Measurements from ENCODE around the gene WNT5B. TPM values are rescaled to one million over a fixed set of nuclear protein-coding genes. Genes with fewer than 3 reads are reported as not detected.
A peak's percentile ranks its signal among the peaks of the same experiment; 100 is the strongest.

WNT5B gene
- polyA plus RNA-seq, 1 donor (not counting 4 experiments of a cell fraction or from before 2014, with no cell fraction given), result 12.3 TPM

- H4K20me1 ChIP-seq (ENCODE audit: control insufficient read depth, extremely low read depth, insufficient read depth, low read length), result no peaks in the 10 kb centered on the region
- peak; percentile 44 for FAIRE-seq
Observed at GRCh38 chr12:1634149-1634548, 5.1 kb downstream of the WNT5B start.

GRCh38 chr12:1634590-1635191 lies 5.7 kb downstream of the WNT5B start:
- Histone ChIP-seq H3K9me3 (ENCODE audit: control insufficient read depth, low read depth, low read length) (no peaks in the 10 kb centered on the region), H3K36me3 (ENCODE audit: control insufficient read depth in 2 of 2, extremely low read depth in 1 of 2, insufficient read depth in 2 of 2, low read length in 2 of 2) (peaks cover 1 to 2% of the 10 kb centered on the region in 2 experiments), H3K4me2 (ENCODE audit: control insufficient read depth, extremely low read depth, insufficient read depth, low read depth, low read length) (no peak overlapping the region), H3K79me2 (ENCODE audit: control insufficient read depth, insufficient read depth, low read length) (no peaks in the 10 kb centered on the region), H3K4me3 (ENCODE audit: control insufficient read depth in 2 of 3, extremely low read depth in 1 of 3, insufficient read depth in 2 of 3, low read depth in 1 of 3, low read length in 3 of 3) (no peak overlapping the region), H3K27ac (ENCODE audit: control insufficient read depth, insufficient read depth, low read length) (no peak overlapping the region), H4K20me1 (ENCODE audit: control insufficient read depth, extremely low read depth, insufficient read depth, low read length) (no peaks in the 10 kb centered on the region), H3K9ac (ENCODE audit: control insufficient read depth, extremely low read depth, insufficient read depth, low read length) (no peak overlapping the region), H2AFZ (ENCODE audit: control insufficient read depth, low read length) (no peak overlapping the region), H3K27me3 (ENCODE audit: control insufficient read depth, extremely low read depth, insufficient read depth, low read length) (peaks cover 13% of the 10 kb centered on the region), H3K9me1 (ENCODE audit: control insufficient read depth, extremely low read depth, insufficient read depth, low read length) (no peaks in the 10 kb centered on the region), H3K4me1 (ENCODE audit: control insufficient read depth, extremely low read depth, insufficient read depth, low read length) (no peaks in the 10 kb centered on the region)
- DNase-seq (ENCODE audit: low read depth, low spot score), result no peak
- dilution Hi-C loops (cut with MboI; ENCODE audit: extremely low pct_ligation_motif_present, low sequenced_read_pairs), result no loop called here
- FAIRE-seq, result peak; percentile 72
- peak; percentile 84 to 92 (median 91) for TF ChIP-seq CTCF (optimal IDR thresholded peaks at IDR 0.05 in 1 of 3, IDR thresholded peaks at IDR 0.05 in 1 of 3, conservative IDR thresholded peaks at IDR 0.05 in 1 of 3; ENCODE audit: extremely low read depth in 1 of 3, insufficient read depth in 2 of 3, low read length in 3 of 3)
- TF ChIP-seq EZH2 (IDR thresholded peaks at IDR 0.05; ENCODE audit: low read length), result no peak

More at GRCh38 chr12:1634149-1634548, 5.1 kb downstream of the WNT5B start:
- peaks cover 18% of the 10 kb centered on the region for H3K27me3 ChIP-seq (ENCODE audit: control insufficient read depth, extremely low read depth, insufficient read depth, low read length)
- H3K4me3 ChIP-seq (ENCODE audit: control insufficient read depth in 2 of 3, extremely low read depth in 1 of 3, insufficient read depth in 2 of 3, low read depth in 1 of 3, low read length in 3 of 3), result no peak overlapping the region
- no peak overlapping the region for H3K9ac ChIP-seq (ENCODE audit: control insufficient read depth, extremely low read depth, insufficient read depth, low read length)
- H3K9me1 ChIP-seq (ENCODE audit: control insufficient read depth, extremely low read depth, insufficient read depth, low read length), result no peaks in the 10 kb centered on the region
- no peaks in the 10 kb centered on the region for H3K79me2 ChIP-seq (ENCODE audit: control insufficient read depth, insufficient read depth, low read length)
- H3K9me3 ChIP-seq (ENCODE audit: control insufficient read depth, low read depth, low read length), result no peaks in the 10 kb centered on the region
- DNase-seq (ENCODE audit: low read depth, low spot score), result no peak
- H2AFZ ChIP-seq (ENCODE audit: control insufficient read depth, low read length), result no peak overlapping the region
- dilution Hi-C loops (cut with MboI; ENCODE audit: extremely low pct_ligation_motif_present, low sequenced_read_pairs), result no loop called here
- TF ChIP-seq CTCF (optimal IDR thresholded peaks at IDR 0.05 in 1 of 3, IDR thresholded peaks at IDR 0.05 in 1 of 3, conservative IDR thresholded peaks at IDR 0.05 in 1 of 3; ENCODE audit: extremely low read depth in 1 of 3, insufficient read depth in 2 of 3, low read length in 3 of 3) (no peak), EZH2 (IDR thresholded peaks at IDR 0.05; ENCODE audit: low read length) (no peak)
- peaks cover 1 to 2% of the 10 kb centered on the region in 2 experiments for H3K36me3 ChIP-seq (ENCODE audit: control insufficient read depth in 2 of 2, extremely low read depth in 1 of 2, insufficient read depth in 2 of 2, low read length in 2 of 2)
- no peak overlapping the region for H3K4me2 ChIP-seq (ENCODE audit: control insufficient read depth, extremely low read depth, insufficient read depth, low read depth, low read length)
- no peaks in the 10 kb centered on the region for H3K4me1 ChIP-seq (ENCODE audit: control insufficient read depth, extremely low read depth, insufficient read depth, low read length)
- no peak overlapping the region for H3K27ac ChIP-seq (ENCODE audit: control insufficient read depth, insufficient read depth, low read length)

Measured in keratinocyte (primary cell).